ENCODE data around the gene OMP.

The OMP gene

GRCh38 chr11:77104727-77105126, 2.1 kb downstream of the OMP start:
- Histone ChIP-seq H3K4me1 (ENCODE audit: control insufficient read depth, insufficient read depth, low read length, poor library complexity, severe bottlenecking) (no peaks in the 10 kb centered on the region), H3K9me3 (ENCODE audit: control insufficient read depth, low read length) (no peaks in the 10 kb centered on the region), H3K27ac (ENCODE audit: insufficient read depth, low read length, poor library complexity, severe bottlenecking) (no peak overlapping the region), H3K27me3 (replicated peaks; ENCODE audit: control insufficient read depth, insufficient read depth, low read length, poor library complexity, severe bottlenecking) (no peaks in the 10 kb centered on the region), H3K36me3 (ENCODE audit: control insufficient read depth, insufficient read depth, low read length) (no peaks in the 10 kb centered on the region), H3K4me3 (ENCODE audit: insufficient read depth, low read depth, low read length, poor library complexity, severe bottlenecking) (no peak overlapping the region)
- DNase-seq: no peak

- Histone ChIP-seq H3K4me1 (ENCODE audit: control insufficient read depth, insufficient read depth, low read length, poor library complexity, severe bottlenecking) (no peaks in the 10 kb centered on the region), H3K27me3 (replicated peaks; ENCODE audit: control insufficient read depth, insufficient read depth, low read length, poor library complexity, severe bottlenecking) (no peaks in the 10 kb centered on the region), H3K4me3 (ENCODE audit: insufficient read depth, low read depth, low read length, poor library complexity, severe bottlenecking) (no peak overlapping the region), H3K27ac (ENCODE audit: insufficient read depth, low read length, poor library complexity, severe bottlenecking) (no peak overlapping the region), H3K36me3 (ENCODE audit: control insufficient read depth, insufficient read depth, low read length) (no peaks in the 10 kb centered on the region), H3K9me3 (ENCODE audit: control insufficient read depth, low read length) (no peaks in the 10 kb centered on the region)
- no peak for DNase-seq
Measured at GRCh38 chr11:77106321-77106720, 3.7 kb downstream of the OMP start.

- DNase-seq: no peak
- no peak overlapping the region for H3K27ac ChIP-seq (ENCODE audit: insufficient read depth, low read length, poor library complexity, severe bottlenecking)
- H3K9me3 ChIP-seq (ENCODE audit: control insufficient read depth, low read length): no peaks in the 10 kb centered on the region
- no peaks in the 10 kb centered on the region for H3K27me3 ChIP-seq (replicated peaks; ENCODE audit: control insufficient read depth, insufficient read depth, low read length, poor library complexity, severe bottlenecking)
- no peaks in the 10 kb centered on the region for H3K36me3 ChIP-seq (ENCODE audit: control insufficient read depth, insufficient read depth, low read length)
- H3K4me1 ChIP-seq (ENCODE audit: control insufficient read depth, insufficient read depth, low read length, poor library complexity, severe bottlenecking): no peaks in the 10 kb centered on the region
- H3K4me3 ChIP-seq (ENCODE audit: insufficient read depth, low read depth, low read length, poor library complexity, severe bottlenecking): no peak overlapping the region
Measured at GRCh38 chr11:77106759-77107158, 4.1 kb downstream of the OMP start.

- H3K4me3 ChIP-seq (ENCODE audit: insufficient read depth, low read depth, low read length, poor library complexity, severe bottlenecking): no peak overlapping the region
- no peak overlapping the region for H3K27ac ChIP-seq (ENCODE audit: insufficient read depth, low read length, poor library complexity, severe bottlenecking)
- no peaks in the 10 kb centered on the region for H3K36me3 ChIP-seq (ENCODE audit: control insufficient read depth, insufficient read depth, low read length)
- H3K9me3 ChIP-seq (ENCODE audit: control insufficient read depth, low read length): no peaks in the 10 kb centered on the region
- no peak for DNase-seq
- H3K4me1 ChIP-seq (ENCODE audit: control insufficient read depth, insufficient read depth, low read length, poor library complexity, severe bottlenecking): no peaks in the 10 kb centered on the region
- H3K27me3 ChIP-seq (replicated peaks; ENCODE audit: control insufficient read depth, insufficient read depth, low read length, poor library complexity, severe bottlenecking): no peaks in the 10 kb centered on the region
Measured at GRCh38 chr11:77107950-77108349, 5.3 kb downstream of the OMP start.

- no peak for DNase-seq
- no peak overlapping the region for H3K27ac ChIP-seq (ENCODE audit: insufficient read depth, low read length, poor library complexity, severe bottlenecking)
- no peaks in the 10 kb centered on the region for H3K9me3 ChIP-seq (ENCODE audit: control insufficient read depth, low read length)
- no peak overlapping the region for H3K4me3 ChIP-seq (ENCODE audit: insufficient read depth, low read depth, low read length, poor library complexity, severe bottlenecking)
- no peaks in the 10 kb centered on the region for H3K36me3 ChIP-seq (ENCODE audit: control insufficient read depth, insufficient read depth, low read length)
- H3K27me3 ChIP-seq (replicated peaks; ENCODE audit: control insufficient read depth, insufficient read depth, low read length, poor library complexity, severe bottlenecking): no peaks in the 10 kb centered on the region
- H3K4me1 ChIP-seq (ENCODE audit: control insufficient read depth, insufficient read depth, low read length, poor library complexity, severe bottlenecking): no peaks in the 10 kb centered on the region
Measured at GRCh38 chr11:77108436-77108835, 5.8 kb downstream of the OMP start.

GRCh38 chr11:77109236-77110019, 6.8 kb downstream of the OMP start:
- H3K36me3 ChIP-seq (ENCODE audit: control insufficient read depth, insufficient read depth, low read length): no peaks in the 10 kb centered on the region
- no peaks in the 10 kb centered on the region for H3K27me3 ChIP-seq (replicated peaks; ENCODE audit: control insufficient read depth, insufficient read depth, low read length, poor library complexity, severe bottlenecking)
- no peaks in the 10 kb centered on the region for H3K9me3 ChIP-seq (ENCODE audit: control insufficient read depth, low read length)
- H3K4me3 ChIP-seq (ENCODE audit: insufficient read depth, low read depth, low read length, poor library complexity, severe bottlenecking): no peak overlapping the region
- no peaks in the 10 kb centered on the region for H3K4me1 ChIP-seq (ENCODE audit: control insufficient read depth, insufficient read depth, low read length, poor library complexity, severe bottlenecking)
- H3K27ac ChIP-seq (ENCODE audit: insufficient read depth, low read length, poor library complexity, severe bottlenecking): no peak overlapping the region
- DNase-seq: no peak

- no peak for DNase-seq
- Histone ChIP-seq H3K4me3 (ENCODE audit: insufficient read depth, low read depth, low read length, poor library complexity, severe bottlenecking) (no peak overlapping the region), H3K9me3 (ENCODE audit: control insufficient read depth, low read length) (no peaks in the 10 kb centered on the region), H3K27ac (ENCODE audit: insufficient read depth, low read length, poor library complexity, severe bottlenecking) (no peak overlapping the region), H3K27me3 (replicated peaks; ENCODE audit: control insufficient read depth, insufficient read depth, low read length, poor library complexity, severe bottlenecking) (no peaks in the 10 kb centered on the region), H3K36me3 (ENCODE audit: control insufficient read depth, insufficient read depth, low read length) (no peaks in the 10 kb centered on the region), H3K4me1 (ENCODE audit: control insufficient read depth, insufficient read depth, low read length, poor library complexity, severe bottlenecking) (no peaks in the 10 kb centered on the region)
Measured at GRCh38 chr11:77110836-77111235, 8.2 kb downstream of the OMP start.

GRCh38 chr11:77111277-77111676, 8.6 kb downstream of the OMP start:
- H3K4me1 ChIP-seq (ENCODE audit: control insufficient read depth, insufficient read depth, low read length, poor library complexity, severe bottlenecking): no peaks in the 10 kb centered on the region
- no peaks in the 10 kb centered on the region for H3K36me3 ChIP-seq (ENCODE audit: control insufficient read depth, insufficient read depth, low read length)
- no peak for DNase-seq
- no peaks in the 10 kb centered on the region for H3K9me3 ChIP-seq (ENCODE audit: control insufficient read depth, low read length)
- no peaks in the 10 kb centered on the region for H3K27me3 ChIP-seq (replicated peaks; ENCODE audit: control insufficient read depth, insufficient read depth, low read length, poor library complexity, severe bottlenecking)
- no peak overlapping the region for H3K27ac ChIP-seq (ENCODE audit: insufficient read depth, low read length, poor library complexity, severe bottlenecking)
- H3K4me3 ChIP-seq (ENCODE audit: insufficient read depth, low read depth, low read length, poor library complexity, severe bottlenecking): no peak overlapping the region

GRCh38 chr11:77111946-77112345, 9.3 kb downstream of the OMP start:
- Histone ChIP-seq H3K9me3 (ENCODE audit: control insufficient read depth, low read length) (no peaks in the 10 kb centered on the region), H3K4me3 (ENCODE audit: insufficient read depth, low read depth, low read length, poor library complexity, severe bottlenecking) (no peak overlapping the region), H3K27me3 (replicated peaks; ENCODE audit: control insufficient read depth, insufficient read depth, low read length, poor library complexity, severe bottlenecking) (no peaks in the 10 kb centered on the region), H3K36me3 (ENCODE audit: control insufficient read depth, insufficient read depth, low read length) (no peaks in the 10 kb centered on the region), H3K27ac (ENCODE audit: insufficient read depth, low read length, poor library complexity, severe bottlenecking) (no peak overlapping the region), H3K4me1 (ENCODE audit: control insufficient read depth, insufficient read depth, low read length, poor library complexity, severe bottlenecking) (no peaks in the 10 kb centered on the region)
- DNase-seq: no peak

GRCh38 chr11:77112641-77113381, 10.2 kb downstream of the OMP start:
- Histone ChIP-seq H3K36me3 (ENCODE audit: control insufficient read depth, insufficient read depth, low read length) (no peaks in the 10 kb centered on the region), H3K9me3 (ENCODE audit: control insufficient read depth, low read length) (no peaks in the 10 kb centered on the region), H3K4me3 (ENCODE audit: insufficient read depth, low read depth, low read length, poor library complexity, severe bottlenecking) (no peak overlapping the region), H3K27me3 (replicated peaks; ENCODE audit: control insufficient read depth, insufficient read depth, low read length, poor library complexity, severe bottlenecking) (no peaks in the 10 kb centered on the region), H3K4me1 (ENCODE audit: control insufficient read depth, insufficient read depth, low read length, poor library complexity, severe bottlenecking) (no peaks in the 10 kb centered on the region), H3K27ac (ENCODE audit: insufficient read depth, low read length, poor library complexity, severe bottlenecking) (no peak overlapping the region)
- DNase-seq: no peak
